ENCODE measurements around the gene MCU.

- no peak for TF ChIP-seq RCOR1 (conservative IDR thresholded peaks at IDR 0.05; ENCODE audit: low read depth, low read length)
- TF ChIP-seq RFX5 (IDR thresholded peaks at IDR 0.05; ENCODE audit: low read depth, low read length): no peak
- TF ChIP-seq, protein P1, sequence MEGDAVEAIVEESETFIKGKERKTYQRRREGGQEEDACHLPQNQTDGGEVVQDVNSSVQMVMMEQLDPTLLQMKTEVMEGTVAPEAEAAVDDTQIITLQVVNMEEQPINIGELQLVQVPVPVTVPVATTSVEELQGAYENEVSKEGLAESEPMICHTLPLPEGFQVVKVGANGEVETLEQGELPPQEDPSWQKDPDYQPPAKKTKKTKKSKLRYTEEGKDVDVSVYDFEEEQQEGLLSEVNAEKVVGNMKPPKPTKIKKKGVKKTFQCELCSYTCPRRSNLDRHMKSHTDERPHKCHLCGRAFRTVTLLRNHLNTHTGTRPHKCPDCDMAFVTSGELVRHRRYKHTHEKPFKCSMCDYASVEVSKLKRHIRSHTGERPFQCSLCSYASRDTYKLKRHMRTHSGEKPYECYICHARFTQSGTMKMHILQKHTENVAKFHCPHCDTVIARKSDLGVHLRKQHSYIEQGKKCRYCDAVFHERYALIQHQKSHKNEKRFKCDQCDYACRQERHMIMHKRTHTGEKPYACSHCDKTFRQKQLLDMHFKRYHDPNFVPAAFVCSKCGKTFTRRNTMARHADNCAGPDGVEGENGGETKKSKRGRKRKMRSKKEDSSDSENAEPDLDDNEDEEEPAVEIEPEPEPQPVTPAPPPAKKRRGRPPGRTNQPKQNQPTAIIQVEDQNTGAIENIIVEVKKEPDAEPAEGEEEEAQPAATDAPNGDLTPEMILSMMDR (IDR thresholded peaks at IDR 0.05 in 2 of 3, conservative IDR thresholded peaks at IDR 0.05 in 1 of 3; ENCODE audit: control insufficient read depth in 2 of 3, extremely low read depth in 1 of 3, insufficient read depth in 1 of 3, low read depth in 3 of 3, low read length in 3 of 3): peak; percentile 44 to 58 (median 47); a peak in 5 of 6 replicates
- TF ChIP-seq ZNF274 (IDR thresholded peaks at IDR 0.05; ENCODE audit: insufficient read depth, insufficient read length): no peak
- TF ChIP-seq CREB1 (IDR thresholded peaks at IDR 0.05; ENCODE audit: low read depth): no peak
- TF ChIP-seq POLR2AphosphoS5 (IDR thresholded peaks at IDR 0.05; ENCODE audit: low read length): no peak
- no peak for TF ChIP-seq EGR1 (IDR thresholded peaks at IDR 0.05; ENCODE audit: borderline replicate concordance in 1 of 2, low read depth in 2 of 2, low read length in 2 of 2)
- TF ChIP-seq YBX1 (IDR thresholded peaks at IDR 0.05): no peak
- no peak for TF ChIP-seq EP300 (IDR thresholded peaks at IDR 0.05; ENCODE audit: borderline replicate concordance in 1 of 2, control insufficient read depth in 1 of 2, low read depth in 2 of 2, low read length in 2 of 2)
Observed at GRCh38 chr10:72875250-72876055, 183.5 kb downstream of the MCU start.

Measured in GM12878 (cell line).